Measurements from ENCODE around the gene TRIM24.

- TF ChIP-seq, protein P1, sequence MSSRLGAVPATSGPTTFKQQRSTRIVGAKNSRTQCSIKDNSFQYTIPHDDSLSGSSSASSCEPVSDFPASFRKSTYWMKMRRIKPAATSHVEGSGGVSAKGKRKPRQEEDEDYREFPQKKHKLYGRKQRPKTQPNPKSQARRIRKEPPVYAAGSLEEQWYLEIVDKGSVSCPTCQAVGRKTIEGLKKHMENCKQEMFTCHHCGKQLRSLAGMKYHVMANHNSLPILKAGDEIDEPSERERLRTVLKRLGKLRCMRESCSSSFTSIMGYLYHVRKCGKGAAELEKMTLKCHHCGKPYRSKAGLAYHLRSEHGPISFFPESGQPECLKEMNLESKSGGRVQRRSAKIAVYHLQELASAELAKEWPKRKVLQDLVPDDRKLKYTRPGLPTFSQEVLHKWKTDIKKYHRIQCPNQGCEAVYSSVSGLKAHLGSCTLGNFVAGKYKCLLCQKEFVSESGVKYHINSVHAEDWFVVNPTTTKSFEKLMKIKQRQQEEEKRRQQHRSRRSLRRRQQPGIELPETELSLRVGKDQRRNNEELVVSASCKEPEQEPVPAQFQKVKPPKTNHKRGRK (CRISPR knock-in tag; IDR thresholded peaks at IDR 0.05; ENCODE audit: borderline replicate concordance): no peak
- TF ChIP-seq USF1 (CRISPR knock-in tag; IDR thresholded peaks at IDR 0.05) (no peak), ATF2 (CRISPR knock-in tag; IDR thresholded peaks at IDR 0.05; ENCODE audit: borderline replicate concordance, low read depth) (no peak), CTCF (IDR thresholded peaks at IDR 0.05) (no peak), MLX (CRISPR knock-in tag; IDR thresholded peaks at IDR 0.05) (no peak), NFYB (CRISPR knock-in tag; conservative IDR thresholded peaks at IDR 0.05; ENCODE audit: low read depth) (no peak), ZNF281 (CRISPR knock-in tag; IDR thresholded peaks at IDR 0.05) (no peak)
Measured at GRCh38 chr7:138455609-138456008, 4.5 kb upstream of the TRIM24 start.

All from WTC11 (cell line).